HepG2 (cell line): ENCODE results near the gene RRAD. TPM values are rescaled to one million over a fixed set of nuclear protein-coding genes. Genes with fewer than 3 reads are reported as not detected.
"Not testable (repeated sequence)": the region's sequence is repeated elsewhere in the genome, so short reads cannot be mapped to it uniquely, and the experiment has no call there.

Experiments used
- ATAC-seq: fragments of 200-7000 bp; cut with Tn5 transposase; 3 replicates; pipeline ENCODE4 v1.9.1; 2020; ENCODE audit warnings: mild to moderate bottlenecking, moderate library complexity
- BruUV-seq: library from RNA; stranded (reverse); fragments of 400-500 nt; replicated peaks from 2 replicates; lab custom pipeline; 2021; lab: Mats Ljungman, UMichigan
- CTCF ChIA-PET: fragments of 300-600 bp; formaldehyde crosslinking; extraction: SDS; loops from one replicate; lab custom pipeline; 2021; ENCODE audit warnings: low total read pairs, inconsistent platforms, low intra/inter-chr PET ratio; lab: Yijun Ruan, JAX
- POLR2A ChIA-PET: fragments of 350-600 bp; sonication (Branson Sonifier 250); formaldehyde crosslinking; loops from one replicate; lab custom pipeline; 2020; ENCODE audit warnings: antibody characterized with exemption, inconsistent platforms; lab: Yijun Ruan, JAX
- DNase-seq: peaks from one replicate; pipeline ENCODE4 v3.0.0-alpha.2; 2015; ENCODE audit warnings: low spot score
- FAIRE-seq: peaks from 3 replicates; lab custom pipeline; 2011; peaks lifted over from hg19 to GRCh38; lab: Jason Lieb, UNC
- H2AFZ ChIP-seq: one replicate; pipeline ENCODE4 v1.6.1; 2011; ENCODE audit warnings: low read length, inconsistent platforms
- H3K27ac ChIP-seq: fragments of 300-600 bp; 3 replicates; pipeline ENCODE4 v1.8.0; 2011; ENCODE audit warnings: mixed run types, mild to moderate bottlenecking, mixed read lengths, low read length, inconsistent platforms; ENCODE audit not compliant: insufficient read depth; ENCODE audit errors: extremely low read length
- H3K27me3 ChIP-seq, 2 experiments: fragments of 200-600 bp in 1 of 2; 2 replicates in 1 of 2; 3 replicates in 1 of 2; pipeline versions ENCODE4 v1.6.0 to v1.8.0; 2011; ENCODE audit warnings: low read length in 2 of 2, mild to moderate bottlenecking in 2 of 2, moderate library complexity in 2 of 2, inconsistent platforms in 1 of 2; ENCODE audit not compliant: insufficient read depth in 2 of 2, control insufficient read depth in 1 of 2
- H3K36me3 ChIP-seq, 2 experiments: fragments of 200-600 bp in 1 of 2; replicated peaks in 1 of 2; 2 replicates in 1 of 2; 3 replicates in 1 of 2; pipeline versions ENCODE4 v1.5.1 to v1.8.0; 2011; ENCODE audit warnings: low read length in 2 of 2, inconsistent platforms in 1 of 2; ENCODE audit not compliant: insufficient read depth in 2 of 2, control insufficient read depth in 1 of 2
- H3K4me1 ChIP-seq: 2 replicates; pipeline ENCODE4 v1.5.1; 2012; ENCODE audit warnings: low read length, inconsistent platforms; ENCODE audit not compliant: insufficient read depth
- H3K4me2 ChIP-seq: 2 replicates; pipeline ENCODE4 v1.6.0; 2011; ENCODE audit warnings: low read depth, low read length, inconsistent platforms
- H3K4me3 ChIP-seq, 3 experiments: fragments of 200-600 bp in 1 of 3; sonication (generic), shearing (Covaris generic) in 1 of 3; replicated peaks in 1 of 3; 2 replicates each; pipeline ENCODE4 v1.5.1; 2011 to 2016; ENCODE audit warnings: low read length in 3 of 3, inconsistent platforms in 2 of 3, low read depth in 2 of 3, mild to moderate bottlenecking in 2 of 3, control low read depth in 1 of 3, mixed read lengths in 1 of 3; ENCODE audit not compliant: insufficient read depth in 1 of 3
- H3K79me2 ChIP-seq: one replicate; pipeline ENCODE4 v1.6.1; 2011; ENCODE audit warnings: low read length, inconsistent platforms; ENCODE audit not compliant: insufficient read depth
- H3K9ac ChIP-seq: 2 replicates; pipeline ENCODE4 v1.6.0; 2011; ENCODE audit warnings: mild to moderate bottlenecking, low read depth, low read length, inconsistent platforms; ENCODE audit not compliant: insufficient read depth
- H3K9me3 ChIP-seq: 2 replicates; pipeline ENCODE4 v1.5.1; 2012; ENCODE audit warnings: mild to moderate bottlenecking, low read length
- H4K20me1 ChIP-seq: 2 replicates; pipeline ENCODE4 v1.6.0; 2011; ENCODE audit warnings: inconsistent platforms, mild to moderate bottlenecking, low read length, moderate library complexity; ENCODE audit not compliant: insufficient read depth
- CREB1 ChIP-seq, 2 experiments: fragments of 450-650 bp in 1 of 2; IDR thresholded peaks; 2 replicates each; pipeline ENCODE4 v1.6.1; 2016 to 2017; ENCODE audit warnings: control low read depth in 1 of 2, mild to moderate bottlenecking in 1 of 2, missing compliant biosample characterization in 1 of 2, missing genetic modification characterization in 1 of 2
- GFI1 ChIP-seq: sonication (generic); formaldehyde crosslinking; IDR thresholded peaks from 2 replicates; pipeline ENCODE4 v1.5.0; 2020; ENCODE audit warnings: missing genetic modification reagents, mild to moderate bottlenecking, borderline replicate concordance
- HDAC1 ChIP-seq: sonication (generic); formaldehyde crosslinking; IDR thresholded peaks from 2 replicates; pipeline ENCODE4 v1.5.1; 2020; ENCODE audit warnings: mild to moderate bottlenecking, missing genetic modification reagents
- LCORL ChIP-seq, 2 experiments: fragments of 450-650 bp in 1 of 2; sonication (generic) in 1 of 2; formaldehyde crosslinking in 1 of 2; IDR thresholded peaks; 2 replicates each; pipeline versions ENCODE4 v1.5.0 to v1.6.1; 2017 to 2020; ENCODE audit warnings: antibody characterized with exemption in 1 of 2, missing genetic modification reagents in 1 of 2
- PAXIP1 ChIP-seq: sonication (generic); formaldehyde crosslinking; conservative IDR thresholded peaks from 2 replicates; pipeline ENCODE4 v1.4.0; 2020; ENCODE audit warnings: mild to moderate bottlenecking, missing genetic modification reagents, moderate library complexity
- SAP130 ChIP-seq: IDR thresholded peaks from 2 replicates; pipeline ENCODE4 v1.6.1; 2016; ENCODE audit warnings: low read depth
- SOX5 ChIP-seq: IDR thresholded peaks from 2 replicates; pipeline ENCODE4 v1.6.1; 2016; ENCODE audit warnings: borderline replicate concordance
- SOX6 ChIP-seq, 2 experiments: fragments of 450-650 bp in 1 of 2; sonication (generic) in 1 of 2; formaldehyde crosslinking in 1 of 2; IDR thresholded peaks; 2 replicates each; pipeline versions ENCODE4 v1.4.0 to v1.6.1; 2017 to 2020; ENCODE audit warnings: antibody characterized with exemption in 1 of 2, mild to moderate bottlenecking in 1 of 2, missing genetic modification reagents in 1 of 2
- ZNF772 ChIP-seq: sonication (generic); formaldehyde crosslinking; IDR thresholded peaks from 2 replicates; pipeline ENCODE4 v1.5.0; 2020; ENCODE audit warnings: mild to moderate bottlenecking, missing genetic modification reagents
- WGBS: methylation state at CpG from one replicate; pipeline ENCODE4 v1.1.6; 2017; ENCODE audit warnings: low lambda C conversion rate; 5-methylcytosine and 5-hydroxymethylcytosine counted together
- in situ Hi-C: cut with HindIII; loops from 2 replicates; pipeline ENCODE4 v1.10.0; 2017; ENCODE audit warnings: low pct_unique_long_range_greater_than_20kb; ENCODE audit not compliant: extremely low pct_ligation_motif_present
- intact Hi-C: fragments of 100-400 bp; cut with micrococcal nuclease; formaldehyde crosslinking; loops from one replicate; pipeline ENCODE4 v1.10.0; 2022; ENCODE audit not compliant: unreplicated experiment
- polyA plus RNA-seq, 8 experiments: library from polyadenylated mRNA; depleted of rRNA in 3 of 8; stranded (reverse) in 7 of 8; unstranded in 1 of 8; fragments of >200 nt; fragmentation: Illumina TruSeq in 4 of 8; extraction: Trizol in 4 of 8; gene quantifications; 2 replicates each; pipeline versions ENCODE4 v1.2.1 to v1.2.3, GENCODE V29; 2011 to 2016; ENCODE audit warnings: low read depth in 4 of 8, missing spikeins in 1 of 8, mixed read lengths in 1 of 8; ENCODE audit not compliant: insufficient read depth in 1 of 8
- total RNA-seq, 5 experiments: library from RNA; depleted of rRNA; stranded (reverse); fragments of >200 nt; fragmentation: Illumina TruSeq; extraction: Trizol; gene quantifications; 2 replicates each; pipeline ENCODE4 v1.2.3, GENCODE V29; 2016; ENCODE audit warnings: low read depth in 1 of 5
- TF ChIP-seq, protein P1 (sequence below): sonication (generic); formaldehyde crosslinking; IDR thresholded peaks from 2 replicates; pipeline ENCODE4 v1.4.0; 2020; ENCODE audit warnings: missing genetic modification reagents
- TF ChIP-seq, protein P2 (sequence below): sonication (generic); formaldehyde crosslinking; IDR thresholded peaks from 2 replicates; pipeline ENCODE4 v1.5.1; 2020; ENCODE audit warnings: mild to moderate bottlenecking, moderate library complexity, missing genetic modification reagents

The RRAD gene
- total and polyA plus RNA-seq, 2 of the 13 experiments (the other 11 are each of a cell fraction or from before 2014, with no cell fraction given), result 0.80 to 1.1 TPM

DNA sequence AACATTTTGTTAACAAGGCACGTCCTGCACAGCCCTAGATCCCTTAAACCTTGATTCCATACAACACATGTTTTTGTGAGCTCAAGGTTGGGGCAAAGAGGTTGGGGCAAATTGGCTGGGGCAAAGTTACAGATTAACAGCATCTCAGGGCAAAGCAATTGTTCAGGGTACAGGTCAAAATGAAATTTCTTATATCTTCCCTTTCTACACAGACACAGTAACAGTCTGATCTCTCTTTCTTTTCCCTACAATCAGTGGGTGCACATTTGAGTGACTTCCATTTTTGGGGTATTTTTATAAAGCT is 30.8 kb upstream of the RRAD start:
- H3K27me3 ChIP-seq; H3K36me3 ChIP-seq; H2AFZ ChIP-seq; DNase-seq; H3K9me3 ChIP-seq; H3K4me3 ChIP-seq; BruUV-seq; FAIRE-seq; H3K9ac ChIP-seq; in situ Hi-C loops; ATAC-seq; H3K27ac ChIP-seq; H3K79me2 ChIP-seq; H4K20me1 ChIP-seq; TF ChIP-seq CREB1, LCORL, SOX6 (IDR thresholded peaks at IDR 0.05): not testable (repeated sequence)
- WGBS, result 0% methylated on average over 1 of the region's 1 CpG
- ChIA-PET POLR2A (interaction anchor here (1.3 kb wide), 1 partner anchor 10 kb away, joined by 3 read pairs; no protein-coding TSS in a partner anchor), CTCF (interaction anchor here (1.6 kb wide), 1 partner anchor 229 kb away, joined by 3 read pairs; no protein-coding TSS in a partner anchor)
- intact Hi-C loops, result loop anchor here (5.0 to 10.0 kb wide), 2 partner anchors 59 to 201 kb away; partner anchors contain the start of genes FBXL8 and TRADD
- H3K4me2 ChIP-seq, result peak overlapping the region; percentile 74
- TF ChIP-seq GFI1 (CRISPR knock-in tag) (0 out of 2 replicates have a peak, but pooled peaks have one; percentile 3), HDAC1 (CRISPR knock-in tag) (0 out of 2 replicates have a peak, but pooled peaks have one; percentile 7), SOX5 (CRISPR knock-in tag) (peak; percentile 33; the same call in 1 of the 2 replicates), CREB1 (CRISPR knock-in tag; IDR thresholded peaks at IDR 0.05) (0 out of 2 replicates have a peak, but pooled peaks have one; percentile 18), SAP130 (CRISPR knock-in tag) (peak; percentile 21; the same call in 1 of the 2 replicates), LCORL (CRISPR knock-in tag; IDR thresholded peaks at IDR 0.05) (0 out of 2 replicates have a peak, but pooled peaks have one; percentile 32), ZNF772 (CRISPR knock-in tag) (0 out of 2 replicates have a peak, but pooled peaks have one; percentile 3), PAXIP1 (CRISPR knock-in tag) (peak; percentile 55; the same call in 1 of the 2 replicates), SOX6 (CRISPR knock-in tag; IDR thresholded peaks at IDR 0.05) (0 out of 2 replicates have a peak, but pooled peaks have one; percentile 22)
- TF ChIP-seq, protein P1, sequence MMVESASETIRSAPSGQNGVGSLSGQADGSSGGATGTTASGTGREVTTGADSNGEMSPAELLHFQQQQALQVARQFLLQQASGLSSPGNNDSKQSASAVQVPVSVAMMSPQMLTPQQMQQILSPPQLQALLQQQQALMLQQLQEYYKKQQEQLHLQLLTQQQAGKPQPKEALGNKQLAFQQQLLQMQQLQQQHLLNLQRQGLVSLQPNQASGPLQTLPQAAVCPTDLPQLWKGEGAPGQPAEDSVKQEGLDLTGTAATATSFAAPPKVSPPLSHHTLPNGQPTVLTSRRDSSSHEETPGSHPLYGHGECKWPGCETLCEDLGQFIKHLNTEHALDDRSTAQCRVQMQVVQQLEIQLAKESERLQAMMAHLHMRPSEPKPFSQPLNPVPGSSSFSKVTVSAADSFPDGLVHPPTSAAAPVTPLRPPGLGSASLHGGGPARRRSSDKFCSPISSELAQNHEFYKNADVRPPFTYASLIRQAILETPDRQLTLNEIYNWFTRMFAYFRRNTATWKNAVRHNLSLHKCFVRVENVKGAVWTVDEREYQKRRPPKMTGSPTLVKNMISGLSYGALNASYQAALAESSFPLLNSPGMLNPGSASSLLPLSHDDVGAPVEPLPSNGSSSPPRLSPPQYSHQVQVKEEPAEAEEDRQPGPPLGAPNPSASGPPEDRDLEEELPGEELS (CRISPR knock-in tag), result peak; percentile 43; the same call in 1 of the 2 replicates
- TF ChIP-seq, protein P2, sequence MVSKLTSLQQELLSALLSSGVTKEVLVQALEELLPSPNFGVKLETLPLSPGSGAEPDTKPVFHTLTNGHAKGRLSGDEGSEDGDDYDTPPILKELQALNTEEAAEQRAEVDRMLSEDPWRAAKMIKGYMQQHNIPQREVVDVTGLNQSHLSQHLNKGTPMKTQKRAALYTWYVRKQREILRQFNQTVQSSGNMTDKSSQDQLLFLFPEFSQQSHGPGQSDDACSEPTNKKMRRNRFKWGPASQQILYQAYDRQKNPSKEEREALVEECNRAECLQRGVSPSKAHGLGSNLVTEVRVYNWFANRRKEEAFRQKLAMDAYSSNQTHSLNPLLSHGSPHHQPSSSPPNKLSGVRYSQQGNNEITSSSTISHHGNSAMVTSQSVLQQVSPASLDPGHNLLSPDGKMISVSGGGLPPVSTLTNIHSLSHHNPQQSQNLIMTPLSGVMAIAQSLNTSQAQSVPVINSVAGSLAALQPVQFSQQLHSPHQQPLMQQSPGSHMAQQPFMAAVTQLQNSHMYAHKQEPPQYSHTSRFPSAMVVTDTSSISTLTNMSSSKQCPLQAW, result peak; percentile 59
- peaks cover 77% of the 10 kb centered on the region for H3K4me1 ChIP-seq
